Activated T-helper 1 cell treated with Interleukin-2 at 50 U/mL for 16 hours (primary cell): ENCODE results near the gene DNAJC5.
"Not testable (repeated sequence)": the region's sequence is repeated elsewhere in the genome, so short reads cannot be mapped to it uniquely, and the experiment has no call there.

Source experiments
- DNase-seq: peaks from one replicate; pipeline ENCODE4 v3.0.0-alpha.2; 2020; ENCODE audit warnings: low read depth

The DNAJC5 gene

DNA sequence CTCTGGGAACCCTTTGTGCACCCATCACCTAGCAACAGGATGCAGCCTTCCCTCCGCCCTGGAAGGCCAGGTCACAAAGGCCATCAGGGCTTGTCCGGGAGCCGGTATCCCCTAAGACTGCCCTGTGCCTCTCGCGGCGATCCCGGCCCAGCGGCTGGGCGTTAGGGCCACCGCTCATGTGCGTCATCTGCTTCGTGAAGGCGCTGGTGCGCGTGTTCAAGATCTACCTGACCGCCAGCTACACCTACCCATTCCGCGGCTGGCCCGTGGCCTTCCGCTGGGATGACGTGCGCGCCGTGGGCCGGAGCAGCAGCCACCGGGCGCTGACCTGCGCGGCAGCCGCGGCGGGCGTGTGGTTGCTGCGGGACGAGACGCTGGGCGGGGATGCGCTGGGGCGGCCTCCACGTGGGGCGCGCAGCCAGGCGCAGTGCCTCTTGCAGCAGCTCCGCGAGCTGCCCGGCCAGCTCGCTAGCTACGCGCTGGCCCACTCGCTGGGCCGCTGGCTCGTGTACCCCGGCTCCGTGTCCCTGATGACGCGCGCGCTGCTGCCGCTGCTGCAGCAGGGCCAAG, 33.5 kb upstream of the DNAJC5 start, which contains the start of gene ABHD16B:
Gene ABHD16B, plus strand, starts transcription at position 134 of the 570 bp plus-strand sequence. Its CDS starts 43 bp downstream, at position 177.
- DNase-seq: no peak

DNA sequence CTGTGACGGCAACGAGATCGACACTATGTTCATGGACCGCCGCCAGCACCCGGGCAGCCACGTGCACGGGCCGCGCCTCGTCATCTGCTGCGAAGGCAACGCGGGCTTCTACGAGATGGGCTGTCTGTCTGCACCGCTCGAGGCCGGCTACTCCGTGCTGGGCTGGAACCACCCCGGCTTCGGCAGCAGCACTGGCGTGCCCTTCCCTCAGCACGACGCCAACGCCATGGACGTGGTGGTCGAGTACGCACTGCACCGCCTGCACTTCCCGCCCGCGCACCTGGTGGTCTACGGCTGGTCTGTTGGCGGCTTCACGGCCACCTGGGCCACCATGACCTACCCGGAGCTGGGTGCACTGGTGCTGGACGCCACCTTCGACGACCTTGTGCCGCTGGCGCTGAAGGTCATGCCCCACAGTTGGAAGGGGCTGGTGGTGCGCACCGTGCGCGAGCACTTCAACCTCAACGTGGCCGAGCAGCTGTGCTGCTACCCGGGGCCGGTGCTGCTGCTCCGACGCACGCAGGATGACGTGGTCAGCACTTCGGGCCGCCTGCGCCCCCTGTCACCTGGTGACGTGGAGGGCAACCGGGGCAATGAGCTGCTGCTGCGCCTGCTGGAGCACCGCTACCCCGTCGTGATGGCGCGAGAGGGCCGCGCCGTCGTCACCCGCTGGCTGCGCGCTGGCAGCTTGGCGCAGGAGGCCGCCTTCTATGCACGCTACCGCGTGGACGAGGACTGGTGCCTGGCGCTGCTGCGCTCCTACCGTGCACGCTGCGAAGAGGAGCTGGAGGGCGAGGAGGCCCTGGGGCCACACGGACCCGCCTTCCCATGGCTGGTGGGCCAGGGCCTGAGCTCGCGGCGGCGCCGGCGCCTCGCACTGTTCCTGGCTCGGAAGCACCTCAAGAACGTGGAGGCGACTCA, 32.7 kb upstream of the DNAJC5 start:
- no peak for DNase-seq

DNA sequence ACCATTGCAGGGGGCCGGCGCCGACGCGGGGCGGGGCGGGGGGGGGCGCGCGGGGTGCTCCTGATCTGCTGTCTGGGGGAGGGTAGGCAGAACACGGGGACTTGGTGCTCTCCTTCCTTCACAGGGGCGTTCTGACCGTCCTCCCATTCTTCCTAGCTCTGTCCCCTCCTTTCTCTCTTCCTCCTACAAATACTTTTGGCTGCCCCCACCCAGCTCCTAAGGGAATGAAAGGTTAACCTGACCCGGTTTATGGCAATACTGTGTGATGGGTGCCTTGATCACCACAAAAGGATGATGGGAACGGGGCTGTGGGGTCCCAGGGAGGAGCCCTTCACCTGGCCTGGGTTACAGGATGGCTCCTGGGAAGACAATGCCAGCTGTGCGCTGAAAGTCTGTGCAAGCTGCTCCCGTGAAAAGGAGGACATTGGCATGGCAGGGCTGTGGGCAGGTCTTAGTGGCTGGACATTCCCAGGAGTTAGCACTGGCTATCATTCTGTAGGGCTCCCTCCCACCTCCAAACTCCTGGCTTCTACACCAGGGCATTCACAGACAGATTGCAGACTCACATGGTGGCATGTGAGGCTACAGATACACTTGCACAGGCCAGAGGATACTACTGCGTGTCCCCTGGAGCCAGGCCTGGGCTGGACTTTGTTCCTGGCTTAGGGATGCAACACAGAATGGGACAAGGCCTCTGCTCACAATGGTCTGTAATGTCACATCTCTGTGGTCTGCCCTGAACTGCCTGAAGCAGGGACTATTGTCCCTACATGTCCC, 31.7 kb upstream of the DNAJC5 start:
- DNase-seq: no peak

DNA sequence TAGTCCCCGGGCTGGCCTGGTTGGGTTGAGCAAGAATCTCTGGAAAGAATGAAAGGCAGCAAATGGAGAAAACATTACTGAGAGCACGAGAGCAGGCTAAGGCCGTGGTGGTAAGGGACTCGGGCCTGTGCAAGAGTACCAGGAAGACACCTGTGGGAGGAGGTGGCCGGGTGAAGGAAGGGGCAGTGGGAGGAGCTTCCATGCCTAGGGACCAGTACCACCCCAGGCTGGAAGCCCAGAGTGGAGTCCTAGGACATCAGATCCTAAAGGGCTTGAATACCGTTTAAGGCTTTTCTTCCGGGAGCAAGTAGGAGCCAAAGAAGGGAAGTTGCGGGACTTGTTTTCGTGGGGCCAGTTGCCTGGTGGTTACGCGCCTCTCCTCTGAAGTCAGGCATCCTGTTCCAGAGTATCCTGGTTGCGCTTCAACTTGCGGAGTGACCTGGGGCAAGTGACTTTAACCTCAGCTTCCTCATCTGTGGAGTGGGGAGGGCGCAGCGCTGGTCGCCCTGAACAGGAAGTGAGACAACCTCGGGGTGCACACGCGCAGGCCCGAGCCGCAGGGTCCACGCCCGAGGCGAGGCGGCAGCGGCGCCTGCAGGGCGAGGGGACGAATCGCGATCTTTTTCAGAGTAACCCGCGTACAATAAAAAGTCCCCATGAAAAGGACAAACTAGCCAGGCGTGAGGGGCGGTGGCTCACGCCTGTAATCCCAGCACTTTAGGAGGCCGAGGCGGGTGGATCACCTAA, 31.0 kb upstream of the DNAJC5 start:
- peak; percentile 74 for DNase-seq

DNA sequence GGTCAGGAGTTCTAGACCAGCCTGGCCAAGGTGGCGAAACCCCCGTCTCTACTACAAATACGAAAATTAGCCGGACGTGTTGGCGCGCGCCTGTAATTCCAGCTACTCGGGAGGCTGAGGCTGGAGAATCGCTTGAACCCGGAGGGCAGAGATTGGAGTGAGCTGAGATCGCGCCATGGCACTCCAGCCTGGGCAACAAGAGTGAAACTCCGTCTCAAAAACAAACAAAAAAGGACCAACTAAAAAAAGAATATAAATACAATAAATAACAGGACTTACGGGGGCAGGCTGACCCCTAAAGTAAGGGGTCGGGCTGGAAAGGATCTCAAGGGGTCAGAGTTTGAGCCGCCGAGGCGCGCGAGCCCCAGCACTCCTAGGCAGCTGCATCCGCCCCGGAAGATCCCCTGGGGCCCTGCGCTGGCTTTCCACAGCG, 30.4 kb upstream of the DNAJC5 start:
- DNase-seq: no peak

DNA sequence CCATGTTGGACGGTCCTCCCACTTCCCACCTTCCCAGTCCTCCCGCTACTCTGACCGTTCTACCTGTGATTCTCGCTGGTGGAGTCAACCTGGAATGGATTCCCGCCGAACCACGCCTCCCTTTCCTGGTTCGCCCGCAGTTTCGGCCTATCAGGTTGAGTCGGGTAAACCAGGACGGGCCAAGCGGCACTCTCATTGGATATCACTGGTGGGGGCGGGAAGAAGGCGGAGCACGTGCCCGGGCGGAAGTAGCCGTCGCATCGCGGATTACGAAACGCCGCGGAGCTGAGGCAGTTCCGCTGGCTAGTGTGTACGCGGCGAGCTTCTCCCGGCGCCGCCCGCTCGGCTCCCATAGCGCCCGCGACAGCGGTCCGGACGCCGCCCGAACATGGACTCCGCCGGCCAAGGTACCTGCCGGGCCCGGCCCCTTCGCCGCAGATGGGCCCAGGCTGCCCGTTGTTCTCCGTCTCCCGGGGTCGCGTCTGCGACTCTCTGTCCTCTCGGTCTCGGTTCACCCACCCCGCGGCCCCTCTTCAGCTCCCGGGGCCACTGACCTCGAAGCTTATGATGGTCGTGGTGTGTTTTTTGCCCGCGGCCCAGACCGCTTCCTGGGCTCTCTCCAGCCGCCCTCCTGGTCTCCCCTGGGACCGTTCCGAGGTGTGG, 29.8 kb upstream of the DNAJC5 start, which contains the start of gene TPD52L2:
Gene TPD52L2, plus strand, starts transcription at position 293 of the 663 bp plus-strand sequence. Its CDS starts 96 bp downstream, at position 389.
- peak; percentile 96 for DNase-seq

DNA sequence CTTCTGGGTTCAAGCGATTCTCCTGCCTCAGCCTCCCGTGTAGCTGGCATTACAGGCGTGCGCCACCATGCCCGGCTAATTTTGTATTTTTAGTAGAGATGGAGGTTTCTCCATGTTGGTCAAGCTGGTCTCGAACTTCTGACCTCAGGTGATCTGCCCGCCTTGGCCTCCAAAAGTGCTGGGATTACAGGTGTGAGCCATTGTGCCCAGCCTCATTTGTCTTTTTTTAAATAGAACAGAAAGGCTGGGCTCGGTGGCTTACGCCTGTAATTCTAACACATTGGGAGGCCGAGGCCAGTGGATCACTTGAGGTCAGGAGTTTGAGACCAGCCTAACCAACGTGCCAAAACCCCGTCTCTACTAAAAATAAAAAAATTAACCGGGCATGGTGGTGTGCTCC, 27.9 kb upstream of the DNAJC5 start:
- not testable (repeated sequence) for DNase-seq

DNA sequence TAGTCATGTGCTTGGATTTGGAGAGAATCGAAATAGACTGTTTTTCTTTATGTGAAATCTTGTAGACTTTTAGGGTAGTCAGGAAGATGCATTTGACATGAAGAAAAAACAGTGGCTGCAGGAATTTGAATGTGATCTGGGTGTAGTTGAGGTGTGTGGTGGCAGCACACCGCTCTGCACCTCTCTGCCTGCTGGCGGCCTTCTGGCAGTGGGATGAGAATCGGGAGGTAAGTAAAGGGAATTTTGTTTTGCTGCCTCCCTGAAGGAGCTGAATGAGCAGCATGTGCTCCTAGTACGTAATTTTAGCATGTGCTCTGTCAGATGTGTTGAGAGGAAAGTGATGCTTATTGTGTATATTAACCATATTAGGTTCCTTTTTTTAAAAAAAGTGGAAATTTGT, 26.7 kb upstream of the DNAJC5 start:
- no peak for DNase-seq

DNA sequence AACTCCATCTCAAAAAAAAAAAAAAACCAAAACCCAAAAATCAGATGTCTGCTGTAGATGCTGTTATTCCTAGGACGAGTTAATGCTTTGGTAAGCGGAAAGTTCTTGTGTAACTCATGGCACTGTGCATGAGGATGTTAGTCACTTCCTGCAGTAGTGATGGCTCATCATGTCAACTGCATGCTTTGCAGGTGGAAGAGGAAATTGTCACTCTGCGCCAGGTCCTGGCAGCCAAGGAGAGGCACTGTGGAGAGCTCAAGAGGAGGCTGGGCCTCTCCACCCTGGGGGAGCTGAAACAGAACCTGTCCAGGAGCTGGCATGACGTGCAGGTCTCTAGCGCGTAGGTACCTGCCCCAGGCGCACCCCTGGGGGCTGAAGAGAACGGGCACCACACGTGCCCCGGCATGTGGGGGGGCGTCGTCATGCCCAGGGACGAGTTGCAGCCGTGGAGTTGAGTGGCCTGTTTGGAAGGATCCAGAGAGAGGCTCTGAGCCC, 21.4 kb upstream of the DNAJC5 start:
- no peak for DNase-seq

DNA sequence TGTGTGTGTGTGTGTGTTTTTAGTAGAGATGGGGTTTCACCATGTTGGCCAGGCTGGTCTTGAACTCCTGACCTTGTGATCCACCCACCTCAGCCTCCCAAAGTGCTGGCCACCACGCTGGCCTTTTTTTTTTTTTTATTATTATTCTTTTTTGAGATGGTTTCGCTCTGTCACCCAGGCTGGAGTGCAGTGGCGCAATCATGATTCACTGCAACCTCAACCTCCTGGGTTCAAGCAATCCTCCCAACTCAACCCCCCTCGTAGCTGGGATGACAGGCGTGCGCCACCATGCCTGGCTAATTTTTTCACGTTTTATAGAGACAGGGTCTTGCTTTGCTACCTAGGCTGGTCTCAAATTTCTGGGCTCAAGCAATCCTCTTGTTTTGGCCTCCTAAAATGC, 20.7 kb upstream of the DNAJC5 start:
- DNase-seq: not testable (repeated sequence)

DNA sequence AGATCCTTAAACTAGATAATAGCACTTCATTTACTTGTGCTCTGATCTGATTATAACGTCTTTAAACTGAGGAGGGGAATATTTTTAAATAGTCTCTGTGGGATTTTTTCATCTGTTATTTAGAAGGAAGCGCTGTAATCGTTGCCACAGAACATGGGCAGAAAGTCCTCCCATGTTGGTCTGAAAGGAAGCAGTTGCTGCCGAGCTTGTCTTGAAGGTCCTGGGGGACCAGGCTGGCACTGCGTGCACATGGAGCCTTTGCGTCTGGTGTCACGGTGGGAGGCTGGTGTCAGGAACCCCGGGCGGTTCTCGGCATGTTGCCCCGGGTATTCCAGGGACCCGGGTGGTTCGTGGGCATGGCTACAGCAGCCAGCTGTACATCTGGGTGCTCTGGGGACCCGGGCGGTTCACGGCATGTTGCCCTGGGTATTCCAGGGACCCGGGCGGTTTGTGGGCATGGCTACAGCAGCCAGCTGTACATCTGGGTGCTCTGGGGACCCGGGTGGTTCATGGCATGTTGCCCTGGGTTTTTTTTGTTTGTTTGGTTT, 18.4 kb upstream of the DNAJC5 start:
- no peak for DNase-seq

DNA sequence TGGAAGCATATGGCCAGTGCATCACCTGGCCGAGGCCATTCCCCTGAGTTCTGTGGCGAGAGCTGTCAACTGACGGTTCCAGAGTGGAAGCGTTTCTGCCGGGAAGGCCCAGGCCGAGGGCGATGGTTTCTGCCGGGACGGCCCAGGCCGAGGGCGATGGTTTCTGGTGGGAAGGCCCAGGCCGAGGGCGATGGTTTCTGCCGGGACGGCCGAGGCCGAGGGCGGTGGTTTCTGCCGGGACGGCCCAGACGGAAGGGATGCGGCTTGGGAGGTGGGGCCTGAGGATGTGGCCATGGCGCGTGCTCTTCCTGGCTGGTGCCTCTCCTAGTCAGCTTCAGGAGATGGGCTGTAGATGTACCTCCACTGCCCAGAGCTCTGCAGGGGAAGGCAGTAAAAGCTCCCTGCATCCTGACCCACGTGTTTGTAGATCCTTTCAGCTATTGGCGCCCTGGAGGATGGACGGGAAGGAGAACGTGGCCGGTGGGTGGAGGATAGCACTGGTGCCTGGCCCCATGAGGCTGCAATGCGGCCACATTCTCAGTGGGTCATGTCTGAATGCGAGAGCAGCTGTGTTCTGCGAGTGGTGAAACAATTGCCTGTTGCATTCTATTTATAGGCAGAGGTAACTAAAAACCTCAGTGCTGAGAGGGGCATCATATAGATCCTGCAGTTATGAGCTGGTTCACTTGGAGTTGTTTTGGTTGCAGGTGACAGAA, 17.0 kb upstream of the DNAJC5 start:
- no peak for DNase-seq

DNA sequence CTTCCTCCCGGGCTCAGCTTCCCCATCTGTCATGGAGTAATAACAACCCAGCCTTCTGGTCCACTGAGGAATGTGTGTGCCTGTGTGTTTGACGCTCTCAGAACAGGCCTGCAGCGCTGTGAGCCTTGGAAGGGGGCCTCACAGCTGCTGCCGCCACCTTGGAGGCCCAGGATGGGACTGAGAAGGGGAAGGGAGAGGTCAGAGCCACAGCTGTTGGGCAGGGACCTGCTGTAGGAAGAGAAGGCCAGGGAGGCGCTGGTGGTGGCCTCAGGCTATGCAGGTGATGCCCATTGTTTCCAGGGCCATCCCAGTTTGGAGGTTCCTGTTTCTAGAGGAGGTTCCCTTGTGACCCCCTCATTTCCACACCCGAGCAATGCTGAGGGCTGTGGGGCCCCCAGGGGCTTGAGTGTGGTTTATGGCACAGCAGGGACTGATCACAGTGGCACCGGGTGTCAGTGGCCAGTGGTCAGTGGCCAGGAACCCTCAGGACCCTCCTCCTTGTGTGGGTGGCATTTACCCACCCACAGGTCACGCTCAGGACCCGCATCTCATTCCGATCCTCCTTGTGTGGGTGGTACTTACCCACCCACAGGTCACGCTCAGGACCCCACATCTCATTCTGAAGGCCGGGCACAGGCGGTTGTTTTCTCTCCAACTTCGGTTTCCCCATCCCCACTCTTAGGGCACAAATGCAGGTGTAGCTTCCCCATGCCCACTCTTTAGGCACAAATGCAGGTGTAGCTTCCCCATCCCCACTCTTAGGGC, 15.8 kb upstream of the DNAJC5 start:
- no peak for DNase-seq

DNA sequence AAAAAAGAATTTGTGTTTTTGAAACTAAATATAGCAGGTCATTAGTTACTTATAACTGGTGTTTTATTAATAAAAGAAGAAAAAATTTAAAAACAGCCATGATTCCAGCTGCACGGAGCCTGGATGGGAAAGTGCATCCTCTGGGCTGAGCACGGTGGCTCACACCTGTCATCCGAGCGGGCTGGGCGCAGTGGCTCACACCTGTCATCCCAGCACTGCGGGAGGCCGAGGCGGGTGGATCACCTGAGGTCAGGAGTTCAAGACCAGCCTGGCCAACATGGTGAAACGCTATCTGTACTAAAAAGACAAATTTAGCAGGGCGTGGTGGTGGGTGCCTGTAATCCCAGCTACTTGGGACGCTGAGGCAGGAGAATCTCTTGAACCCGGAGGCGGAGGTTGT, 14.0 kb upstream of the DNAJC5 start:
- not testable (repeated sequence) for DNase-seq

DNA sequence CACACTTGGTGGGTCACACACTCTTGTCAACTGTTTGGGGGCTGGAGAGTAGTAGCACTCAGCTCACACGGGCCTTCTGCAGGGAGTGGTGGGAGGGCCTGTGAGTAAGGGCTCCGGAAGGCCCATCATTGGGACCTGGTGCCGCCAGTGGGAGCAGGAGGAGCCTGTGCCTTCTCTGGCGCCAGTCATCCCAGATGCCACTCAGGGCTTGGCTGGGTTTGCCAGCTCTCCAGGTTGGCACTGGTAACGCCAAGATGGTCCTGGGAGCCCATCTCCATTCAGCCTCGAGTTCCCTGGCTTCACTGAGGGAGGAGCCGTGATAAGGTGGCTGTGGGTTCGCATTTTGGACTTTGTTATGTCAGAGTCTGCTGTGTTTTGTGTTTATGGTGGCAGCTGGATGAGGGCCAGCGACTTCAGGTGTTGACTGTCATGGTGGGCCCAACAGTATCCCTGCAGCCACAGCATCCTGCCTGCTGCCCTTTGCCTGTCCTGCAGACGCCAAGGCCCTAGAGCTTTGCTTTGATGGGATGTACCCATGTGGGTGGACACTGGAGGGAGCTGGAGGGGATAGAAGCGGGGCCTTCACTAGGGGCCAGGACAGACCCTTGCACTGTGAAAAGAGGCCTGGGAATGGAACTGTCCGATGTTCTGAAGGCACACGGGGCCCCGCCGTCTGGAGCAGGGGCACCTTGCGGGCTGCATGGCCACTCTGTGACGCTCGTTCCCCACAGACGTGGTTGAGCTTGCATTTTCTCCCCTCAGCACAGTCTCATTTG, 13.3 kb upstream of the DNAJC5 start:
- DNase-seq: no peak

DNA sequence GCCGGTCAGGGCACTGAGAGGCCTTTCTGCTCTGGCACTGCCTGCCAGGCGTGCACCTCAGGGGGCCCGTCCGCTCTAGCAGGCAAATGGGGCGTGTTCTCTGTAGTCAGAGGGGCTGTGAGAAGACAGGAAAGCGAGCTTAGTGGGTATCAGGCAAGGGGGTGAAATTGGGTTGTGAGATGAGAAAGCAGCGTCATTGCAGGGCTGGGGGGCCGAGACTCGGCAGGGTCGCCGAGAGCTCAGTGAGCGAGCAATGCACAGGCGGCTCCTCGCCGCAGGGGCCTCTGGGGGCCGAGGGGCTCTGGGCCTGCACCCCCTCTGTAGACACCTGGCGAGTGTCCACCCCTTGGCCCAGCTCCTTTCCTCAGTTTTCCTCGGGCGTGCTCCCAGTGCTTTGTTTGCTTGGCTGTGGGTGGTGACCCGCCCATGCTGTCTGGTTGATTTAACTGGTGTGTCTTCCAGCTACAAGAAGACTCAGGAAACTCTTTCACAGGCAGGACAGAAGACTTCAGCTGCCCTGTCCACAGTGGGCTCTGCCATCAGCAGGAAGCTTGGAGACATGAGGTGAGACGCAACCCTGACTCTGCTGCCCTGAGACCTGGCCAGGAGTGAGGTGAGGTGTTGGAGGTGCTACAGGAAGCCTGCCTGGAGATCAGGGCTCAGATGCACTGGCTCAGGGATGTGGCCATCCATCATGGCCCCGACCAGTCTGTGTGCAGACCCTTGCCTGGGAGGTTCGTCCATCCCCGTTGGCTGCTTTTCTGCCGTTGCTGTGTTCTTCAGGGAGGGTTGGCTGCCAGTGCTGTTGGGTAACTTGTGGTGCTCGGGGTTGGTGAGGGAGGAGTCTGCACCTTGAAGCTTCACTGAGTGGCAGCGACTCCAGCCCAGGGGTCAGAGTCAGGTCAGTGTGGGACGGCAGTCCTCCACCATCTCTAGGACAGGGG, 12.4 kb upstream of the DNAJC5 start:
- no peak for DNase-seq

DNA sequence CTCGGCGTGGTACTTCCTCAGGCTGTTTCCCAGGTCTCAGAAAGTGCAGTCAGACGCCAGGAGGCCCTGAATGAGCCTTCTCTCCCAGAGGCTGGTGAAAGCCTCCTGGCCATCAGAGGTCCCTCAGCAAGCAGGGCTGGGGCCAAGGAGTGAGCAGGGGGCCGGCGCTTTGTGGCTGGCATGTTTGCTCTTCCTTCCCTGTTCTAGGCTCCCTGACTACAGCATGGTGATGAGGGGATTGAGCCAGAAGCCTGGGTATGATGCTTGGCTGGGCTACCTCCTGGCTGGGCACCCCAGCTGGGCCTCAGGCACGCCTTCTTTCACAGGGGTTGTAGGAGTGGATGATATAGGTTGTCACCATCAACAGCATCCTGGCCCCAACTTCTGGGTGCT, 11.7 kb upstream of the DNAJC5 start:
- no peak for DNase-seq
